Astrocyte of the hippocampus (primary cell): ENCODE data around the gene LMBRD1.
A peak's percentile ranks its signal among the peaks of the same experiment; 100 is the strongest.
"Not testable (repeated sequence)": the region's sequence is repeated elsewhere in the genome, so short reads cannot be mapped to it uniquely, and the experiment has no call there.

ENCODE experiments used
- DNase-seq: peaks from one replicate; pipeline ENCODE4 v3.0.0; 2011; ENCODE audit warnings: low read depth, low spot score

The LMBRD1 gene

DNA sequence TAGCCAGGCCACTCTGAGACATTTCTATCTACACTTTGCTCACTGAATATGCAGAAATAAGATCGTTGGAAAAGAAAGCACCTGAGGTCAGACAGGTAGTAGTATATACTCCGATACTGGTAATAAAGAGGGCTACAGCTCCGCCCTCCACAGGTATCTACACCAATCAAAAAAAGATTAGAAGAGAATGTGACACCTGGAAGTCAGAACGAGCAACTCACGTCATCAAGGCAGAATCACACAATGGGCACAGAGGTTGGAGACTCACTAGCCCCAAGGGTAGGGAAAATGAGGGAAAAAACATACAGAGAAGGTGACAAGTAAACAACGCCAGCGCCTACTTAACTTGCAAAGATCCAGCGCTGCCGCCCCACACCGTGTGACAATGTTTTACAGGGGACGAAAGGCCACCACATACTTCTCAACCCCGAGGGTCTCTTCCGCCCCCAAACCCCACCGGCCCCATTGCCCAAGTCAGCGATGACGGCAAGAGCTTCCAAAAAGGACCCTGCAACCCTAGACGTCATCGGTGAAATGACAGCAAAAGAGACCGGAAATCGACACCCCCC, 653 bp downstream of the LMBRD1 start:
- peak; percentile 66 for DNase-seq

DNA sequence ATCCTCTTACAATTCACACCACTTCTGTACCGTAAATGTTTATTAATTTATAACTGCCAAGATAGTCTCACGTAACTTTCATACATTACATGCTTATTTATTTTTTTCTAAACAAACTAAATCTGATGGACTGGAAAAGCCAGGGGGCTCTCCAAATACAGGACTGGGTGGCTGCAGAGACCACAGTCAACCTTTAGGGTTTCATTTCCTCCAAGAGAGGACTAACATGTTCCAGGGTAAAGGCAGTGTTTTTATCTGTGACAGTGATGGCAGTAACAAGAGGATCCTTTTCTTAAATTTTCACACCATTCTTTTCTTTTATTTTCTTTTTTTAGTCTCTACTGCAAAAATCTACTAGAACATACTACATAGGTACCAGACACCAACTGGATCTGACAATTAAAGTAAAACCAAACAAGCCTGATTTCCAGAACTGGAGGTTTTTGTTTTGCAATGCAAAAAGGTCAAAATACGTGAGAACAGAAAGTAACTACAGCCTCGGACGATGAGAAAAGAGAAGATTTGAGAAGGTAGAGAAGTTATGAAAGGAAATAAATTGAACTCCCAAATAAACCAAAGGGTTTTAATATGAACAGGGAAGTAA, 1.2 kb downstream of the LMBRD1 start:
- DNase-seq: no peak

DNA sequence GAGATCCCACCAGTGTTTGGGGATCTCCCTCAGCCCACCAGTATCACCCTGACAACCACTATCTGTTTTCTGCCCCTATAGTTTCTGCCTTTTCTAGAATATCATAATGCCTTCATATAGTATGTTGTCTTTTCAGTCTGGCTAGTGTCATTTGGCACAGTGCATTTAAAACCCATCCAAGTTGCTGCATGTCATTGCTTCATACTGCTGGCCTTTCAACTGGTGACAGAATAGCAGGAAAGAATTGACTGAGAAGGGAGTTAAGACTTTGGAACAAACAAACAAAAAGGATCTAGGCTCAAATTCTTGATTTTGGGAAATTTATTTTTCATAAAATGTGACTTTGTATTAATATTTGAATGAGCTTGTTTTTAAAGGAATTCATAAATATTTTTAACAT, 4.5 kb downstream of the LMBRD1 start:
- no peak for DNase-seq

DNA sequence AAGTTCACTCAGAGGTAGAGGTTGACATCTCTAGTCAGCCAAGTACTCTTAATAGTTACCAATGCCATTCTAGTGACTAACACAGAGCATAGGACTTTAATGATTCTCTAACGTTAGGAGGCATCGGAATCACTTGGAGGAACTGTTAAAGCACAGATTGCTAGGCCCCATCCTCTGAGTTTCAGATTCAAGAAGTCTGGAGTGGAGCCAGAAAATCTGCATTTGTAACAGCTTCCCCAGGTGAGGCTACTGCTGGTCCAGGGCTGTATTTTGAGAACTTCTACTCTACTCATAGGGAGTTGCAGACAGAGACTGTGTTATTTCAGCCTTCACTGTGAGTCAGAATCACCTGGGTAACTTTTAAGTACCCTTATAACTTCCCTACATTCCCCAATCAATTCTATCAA, 5.7 kb downstream of the LMBRD1 start:
- peak; percentile 13 for DNase-seq

DNA sequence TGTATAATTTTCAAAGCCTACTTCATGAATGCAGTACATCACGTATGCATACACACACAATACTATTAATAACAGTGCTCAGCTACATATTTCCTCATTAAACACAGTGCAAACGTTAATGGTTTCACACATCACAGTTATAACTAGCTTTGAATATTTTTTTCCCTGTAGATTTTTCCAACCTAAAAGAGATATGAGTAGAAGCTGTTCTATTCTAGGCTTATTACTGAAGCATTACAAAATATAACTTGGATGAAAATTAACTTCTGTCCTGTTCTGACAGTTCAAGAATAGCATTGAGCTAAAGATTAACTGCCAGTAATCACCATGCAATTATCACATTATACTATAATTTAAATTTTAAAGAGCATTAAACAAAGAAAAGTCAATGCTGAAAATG, 6.2 kb downstream of the LMBRD1 start:
- DNase-seq: no peak

DNA sequence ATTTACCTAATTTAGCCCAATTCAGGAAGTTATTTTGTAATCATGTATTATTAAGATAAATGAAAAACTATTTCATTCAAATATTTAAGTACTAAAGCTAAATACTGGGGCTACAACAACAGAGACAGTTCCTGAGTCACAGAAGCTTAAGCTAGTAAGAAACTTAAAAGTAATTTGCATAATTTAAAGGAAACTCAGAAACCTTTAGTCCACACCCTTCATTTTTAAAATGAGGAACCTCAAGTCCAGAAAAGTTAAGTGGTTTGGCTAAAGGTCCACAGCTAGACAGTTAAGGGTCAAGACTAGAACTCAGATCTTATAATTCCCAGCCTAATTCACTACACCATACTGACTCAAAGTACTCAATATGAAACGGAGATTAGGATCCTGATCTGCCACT, 7.2 kb downstream of the LMBRD1 start:
- DNase-seq: no peak

DNA sequence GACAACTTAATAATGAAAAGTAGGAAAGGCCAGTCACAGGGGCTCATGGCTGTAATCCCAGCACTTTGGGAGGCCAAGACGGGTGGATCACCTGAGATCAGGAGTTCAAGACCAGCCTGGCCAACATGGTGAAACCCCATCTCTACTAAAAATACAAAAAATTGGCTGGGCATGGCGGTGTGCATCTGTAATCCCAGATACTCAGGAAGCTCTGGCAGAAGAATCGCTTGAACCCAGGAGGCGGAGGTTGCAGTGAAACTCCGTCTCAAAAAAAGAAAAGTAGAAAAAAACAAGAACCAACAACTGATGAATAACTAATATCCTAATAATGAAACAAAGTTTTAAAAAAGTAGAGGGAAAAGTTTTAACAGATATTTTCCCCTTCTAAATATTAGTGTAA, 9.4 kb downstream of the LMBRD1 start:
- DNase-seq: not testable (repeated sequence)

DNA sequence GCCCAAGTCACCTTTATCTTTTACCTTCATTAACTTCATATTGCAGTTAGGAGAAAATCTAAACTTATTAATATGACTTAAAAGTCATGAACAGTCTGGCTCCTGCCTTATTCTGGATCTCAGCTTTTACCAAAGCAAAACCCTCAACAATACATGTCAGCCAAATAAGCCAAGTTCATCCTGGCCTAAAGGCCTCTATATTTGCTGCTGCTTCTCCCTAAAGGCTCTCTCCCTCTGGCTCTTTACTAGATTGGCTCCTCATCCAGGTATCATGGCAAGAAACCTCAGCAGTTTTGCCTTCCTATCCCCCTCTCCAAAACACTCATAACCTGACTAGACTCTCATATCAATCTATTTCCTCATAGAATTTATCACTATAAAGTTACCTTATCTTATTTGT, 11.1 kb downstream of the LMBRD1 start:
- no peak for DNase-seq

DNA sequence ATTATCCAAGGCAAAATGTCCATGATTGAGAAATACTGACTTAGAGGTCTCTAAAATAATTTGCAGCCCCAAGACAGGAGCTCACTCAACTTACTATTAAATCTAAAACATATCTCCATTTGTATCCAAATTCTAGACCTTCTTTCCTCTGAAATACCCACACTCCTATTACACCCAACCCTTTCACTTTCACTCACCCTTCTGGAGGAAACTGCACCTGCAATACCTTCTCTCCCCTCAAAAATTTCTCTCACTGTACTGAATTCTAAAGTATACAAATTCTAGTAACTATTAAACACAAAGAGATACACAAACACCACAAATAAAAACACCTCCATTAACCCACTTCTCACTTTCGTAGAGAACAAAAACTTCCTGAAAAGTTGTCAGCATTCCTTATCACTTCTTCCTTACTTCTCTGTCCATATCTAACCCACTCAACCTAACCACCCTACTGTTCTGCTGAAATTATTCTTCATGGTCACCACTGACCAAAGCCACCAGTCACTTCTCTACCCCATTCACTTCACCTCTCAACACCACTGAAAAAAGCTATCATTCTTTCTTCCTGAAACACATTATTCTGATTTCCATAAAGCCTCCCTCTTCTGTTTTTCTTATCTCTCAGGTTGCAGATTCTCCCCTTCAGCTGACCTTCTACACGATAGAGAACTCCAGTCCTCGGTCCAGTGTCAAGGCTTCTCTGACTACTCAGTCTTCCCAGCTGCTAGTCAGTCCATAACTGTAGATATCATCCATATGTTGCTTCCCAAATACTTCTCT, 12.0 kb downstream of the LMBRD1 start:
- DNase-seq: no peak

DNA sequence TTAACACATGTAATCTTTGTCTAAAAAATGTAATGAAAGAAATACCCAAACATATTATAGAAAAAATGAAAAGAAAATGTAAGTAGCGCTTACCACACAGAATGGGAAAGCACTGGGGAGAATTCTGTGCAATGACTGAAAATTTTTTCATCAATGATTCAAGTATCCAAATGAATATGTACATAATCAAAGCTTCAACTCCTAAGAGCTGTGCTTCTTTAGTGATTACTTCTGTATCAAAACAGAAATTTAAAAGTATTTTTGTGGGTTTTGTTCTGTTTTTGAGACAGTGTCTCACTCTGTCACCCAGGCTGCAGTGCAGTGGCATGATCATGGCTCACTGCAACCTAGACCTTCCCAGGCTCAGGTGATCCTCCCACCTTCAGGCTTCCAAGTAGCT, 13.7 kb downstream of the LMBRD1 start:
- no peak for DNase-seq

DNA sequence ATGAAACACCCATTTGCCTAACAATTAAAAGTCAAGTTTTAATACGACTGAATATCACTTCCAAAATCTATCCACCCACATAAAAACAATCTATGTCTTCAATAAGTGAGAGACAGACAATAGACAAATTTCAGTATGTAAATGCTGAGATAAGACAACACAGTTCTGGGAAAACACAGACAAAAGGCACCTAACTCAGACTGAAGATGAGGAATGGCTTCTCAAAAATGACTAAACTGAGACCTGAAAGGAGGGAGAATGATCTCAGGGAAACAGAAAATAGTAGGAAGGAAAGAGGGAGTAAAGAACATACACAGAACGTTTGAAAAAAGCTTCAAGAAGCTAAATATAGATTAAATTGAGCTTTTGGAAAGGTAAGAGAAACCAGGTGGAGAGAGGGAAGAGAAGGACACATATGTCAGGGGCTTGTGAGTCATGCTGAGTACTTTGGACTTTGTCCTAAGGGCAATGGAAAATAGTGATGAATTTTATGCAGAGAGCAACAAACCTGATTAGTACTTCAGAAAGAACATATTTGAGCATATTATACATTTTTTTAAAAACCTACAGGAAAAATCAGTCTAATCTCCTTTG, 16.1 kb downstream of the LMBRD1 start:
- DNase-seq: no peak

DNA sequence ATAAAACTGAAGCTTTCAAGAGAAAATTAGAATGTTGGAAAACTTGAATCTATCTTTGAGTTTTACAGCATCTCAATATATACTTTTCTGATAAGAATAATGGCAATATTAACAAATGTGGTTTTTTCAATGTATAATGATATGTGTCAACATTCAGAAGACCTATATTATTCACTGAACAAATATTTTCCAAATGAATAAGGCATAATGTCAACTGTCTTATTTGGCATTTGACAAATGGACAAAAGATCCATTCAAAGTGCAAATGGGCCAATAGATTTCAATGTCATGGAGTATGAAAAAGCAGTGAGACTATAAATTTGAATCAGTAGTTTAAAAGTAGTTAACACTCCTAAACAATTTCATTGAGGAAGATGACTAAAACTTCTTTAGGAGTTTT, 20.9 kb downstream of the LMBRD1 start:
- no peak for DNase-seq

DNA sequence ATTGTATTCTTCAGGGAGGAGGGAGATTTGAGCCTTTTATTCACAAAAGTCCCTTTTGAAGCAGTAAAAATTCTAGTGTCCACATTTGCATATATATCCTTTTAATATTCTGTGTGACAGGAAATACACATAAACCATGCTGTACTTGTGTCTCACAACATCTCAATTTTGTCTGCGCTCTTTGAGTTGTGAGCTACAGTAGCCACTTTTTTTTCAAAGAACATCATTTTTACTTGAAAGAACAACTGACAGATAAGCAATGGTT, 21.3 kb downstream of the LMBRD1 start:
- DNase-seq: no peak

DNA sequence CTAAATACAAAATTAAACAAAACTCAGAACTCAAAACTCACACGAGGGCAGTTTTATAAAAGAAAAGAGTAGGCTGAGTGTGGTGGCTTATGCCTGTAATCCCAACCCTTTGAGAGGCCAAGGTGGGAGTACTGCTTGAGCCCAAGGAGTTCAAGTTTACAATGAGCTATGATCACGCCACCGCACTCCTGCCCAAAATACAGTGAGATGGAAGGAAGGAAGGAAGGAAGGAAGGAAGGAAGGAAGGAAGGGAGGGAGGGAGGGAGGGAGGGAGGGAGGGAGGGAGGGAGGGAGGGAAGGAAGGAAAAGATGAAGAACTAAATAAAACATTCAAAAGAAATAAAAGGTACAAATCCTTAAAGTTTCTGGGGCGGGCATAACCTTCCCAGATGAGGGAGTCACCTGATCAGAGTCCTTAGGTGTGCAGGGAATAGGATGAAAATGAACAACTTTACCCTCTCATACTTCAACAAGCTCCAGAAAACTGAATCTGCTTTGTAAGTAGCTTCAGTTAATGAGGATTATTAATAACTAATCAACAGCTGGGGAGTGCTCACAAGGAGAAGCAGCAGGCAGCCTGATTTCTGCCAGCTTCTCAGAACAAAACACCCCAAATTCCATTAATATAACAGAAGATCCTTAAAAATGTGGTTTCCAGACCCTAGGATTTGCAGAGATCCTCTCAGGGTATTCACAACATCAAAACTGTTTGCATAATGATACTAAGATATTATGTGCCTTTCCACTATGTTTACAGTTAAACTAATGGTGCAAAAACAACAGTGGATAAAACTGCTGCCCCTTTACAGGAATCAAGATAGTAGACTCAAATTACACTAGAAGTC, 21.8 kb downstream of the LMBRD1 start:
- DNase-seq: no peak

DNA sequence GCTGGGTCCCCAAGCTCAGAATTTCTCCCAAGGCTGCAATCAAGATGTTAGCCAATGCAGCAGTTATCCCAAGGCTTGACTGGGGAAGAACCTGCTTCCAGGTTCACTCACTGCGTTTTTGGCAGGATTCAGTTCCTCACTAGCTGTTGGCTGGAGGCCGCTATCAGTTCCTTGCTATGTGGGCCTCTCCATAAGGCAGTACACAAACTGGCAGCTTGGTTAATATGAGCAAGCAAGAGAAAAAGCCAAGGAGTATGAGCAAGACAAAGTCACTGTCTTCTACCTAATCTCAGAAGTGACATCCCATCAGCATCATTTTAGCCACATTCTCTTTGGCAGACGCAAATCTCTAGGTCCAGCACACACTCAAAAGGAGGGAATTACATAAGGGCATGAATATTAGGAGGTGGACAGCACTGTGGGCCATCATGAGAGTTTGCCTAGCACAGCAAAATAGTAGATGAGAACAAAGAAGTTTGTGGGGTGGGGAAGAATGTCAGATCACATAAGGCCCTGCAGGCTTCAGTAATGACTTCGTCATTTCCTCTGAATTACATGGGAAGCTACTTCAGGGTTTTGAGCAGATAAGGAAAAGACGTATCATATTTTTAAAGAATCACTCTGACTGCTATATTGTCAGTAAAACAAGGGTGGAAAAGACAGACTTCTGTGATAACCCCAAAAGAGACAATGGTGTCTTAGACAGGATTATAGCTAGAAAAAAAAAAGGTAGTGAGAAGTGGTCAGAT, 25.5 kb downstream of the LMBRD1 start:
- no peak for DNase-seq

DNA sequence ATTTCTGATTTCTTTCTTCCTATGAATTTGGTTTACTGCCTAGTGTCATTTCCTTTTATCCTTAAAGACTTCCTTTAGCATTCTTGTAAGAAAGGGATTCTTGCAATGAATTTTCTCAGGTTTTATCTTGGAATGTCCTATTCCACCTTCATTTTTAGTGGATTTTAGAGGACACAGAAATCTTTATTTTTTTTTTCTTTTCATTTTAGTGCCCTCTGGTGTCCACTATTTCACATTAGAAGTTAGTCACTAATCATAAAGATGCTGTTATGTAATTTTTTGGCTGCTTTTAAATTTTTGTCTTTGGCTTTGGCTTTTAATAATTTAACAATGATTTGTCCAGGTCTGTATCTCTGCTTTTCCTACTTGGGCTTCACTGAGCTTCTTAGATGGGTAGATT, 28.1 kb downstream of the LMBRD1 start:
- DNase-seq: no peak

DNA sequence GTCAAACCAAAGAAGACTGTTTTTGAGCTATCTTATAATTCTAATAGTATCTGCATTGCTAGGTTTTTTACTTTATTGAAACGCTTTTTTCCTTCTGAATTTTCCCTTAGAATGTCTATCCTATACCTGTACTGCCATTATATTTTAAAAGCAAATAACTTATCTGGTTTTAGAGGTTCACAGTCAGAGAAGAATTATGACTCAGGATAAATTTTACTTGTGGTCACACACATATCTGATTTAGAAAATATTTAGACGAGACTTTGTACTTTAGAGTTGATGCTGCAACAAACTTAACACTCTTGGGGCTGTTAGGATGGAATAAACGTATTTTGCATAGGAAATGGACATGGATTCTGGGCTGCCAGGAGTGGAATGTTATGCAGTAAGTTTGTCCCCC, 33.0 kb downstream of the LMBRD1 start:
- DNase-seq: no peak

DNA sequence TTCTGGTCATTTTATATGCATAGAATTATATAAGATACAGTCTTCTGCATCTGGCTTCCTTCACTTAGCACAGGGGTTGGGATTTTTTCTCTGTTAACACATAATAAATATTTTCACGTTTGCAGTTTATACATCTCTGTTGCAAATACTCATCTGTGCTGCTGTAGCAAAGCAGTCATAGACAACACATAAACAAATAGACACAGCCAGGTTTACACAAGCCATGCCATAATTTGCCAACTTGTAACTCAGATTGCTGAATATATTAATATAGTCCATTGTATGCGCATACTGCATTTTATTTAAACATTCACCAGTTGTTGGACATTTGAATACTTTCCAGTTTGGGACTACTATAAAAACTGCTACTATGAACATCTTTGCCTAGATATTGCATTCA, 35.0 kb downstream of the LMBRD1 start:
- no peak for DNase-seq

DNA sequence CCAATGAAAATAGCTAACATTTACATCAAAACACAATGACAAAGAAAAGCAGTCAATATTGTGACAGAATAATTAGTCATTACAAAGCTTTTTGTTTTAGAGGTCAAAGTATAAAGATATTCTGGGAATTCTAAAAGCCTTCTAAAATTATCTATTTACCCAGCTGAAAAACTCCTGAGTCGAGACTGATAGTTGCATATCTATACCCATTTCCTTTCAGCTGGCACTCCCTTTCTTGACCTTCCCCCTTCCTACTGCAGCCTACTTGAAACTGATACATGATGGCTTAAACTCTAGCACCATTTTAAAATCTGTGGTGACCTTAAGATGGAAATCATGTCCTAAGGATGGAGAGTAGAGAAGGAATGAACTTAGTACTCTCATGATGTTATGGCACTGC, 38.6 kb downstream of the LMBRD1 start:
- DNase-seq: no peak

DNA sequence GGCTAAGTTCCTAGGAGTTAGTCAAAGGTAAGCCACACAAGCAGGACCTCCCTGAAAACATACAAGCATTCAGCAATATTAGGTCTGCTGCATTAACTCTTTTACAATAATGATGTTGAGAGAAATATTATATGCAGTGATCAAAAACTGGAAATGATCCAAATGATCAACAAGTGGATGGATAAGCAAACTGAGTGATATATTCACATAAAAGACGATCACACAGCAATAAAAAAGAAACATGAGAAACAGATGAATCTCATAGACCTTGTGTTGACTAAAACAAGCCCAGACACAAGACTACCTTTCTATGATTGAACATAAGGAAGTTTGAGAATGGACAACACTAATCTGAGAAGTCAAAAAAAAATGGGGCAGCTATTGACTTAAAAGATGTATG, 39.9 kb downstream of the LMBRD1 start:
- no peak for DNase-seq

DNA sequence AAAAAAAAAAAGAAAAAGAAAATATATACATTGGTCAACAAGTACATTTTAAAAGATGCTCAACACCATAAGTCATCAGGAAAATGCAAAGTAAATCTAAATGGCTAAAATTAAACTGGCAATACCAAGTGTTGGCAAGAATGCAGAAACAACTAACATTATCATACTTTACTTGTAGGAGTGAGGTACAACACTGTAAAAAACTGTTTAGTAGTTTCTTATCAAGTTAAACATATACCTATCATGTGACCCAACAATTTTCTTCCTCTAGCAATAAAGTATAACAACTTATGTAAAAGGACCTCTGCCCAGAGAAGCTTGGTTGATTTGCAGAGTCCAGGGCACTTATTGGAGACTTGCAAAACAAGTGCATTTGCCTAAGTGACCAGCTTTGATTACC, 40.4 kb downstream of the LMBRD1 start:
- DNase-seq: no peak

DNA sequence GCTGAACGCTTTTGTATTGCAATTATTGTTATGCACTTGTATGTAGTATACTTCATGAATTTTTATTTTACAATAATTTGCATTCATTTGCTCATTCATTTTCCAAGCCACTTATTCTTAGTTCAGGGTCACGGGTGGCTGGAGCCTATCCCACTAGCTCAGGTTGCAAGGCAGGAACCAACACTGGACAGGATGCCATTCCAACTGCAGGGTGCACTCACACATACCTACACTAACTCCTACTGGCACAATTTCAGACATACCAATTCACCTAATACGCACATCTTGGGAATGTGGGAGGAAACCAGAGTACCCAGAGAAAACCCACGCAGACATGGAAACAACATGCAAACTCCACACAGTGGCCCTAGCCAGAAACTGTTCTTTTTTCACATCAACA, 61.8 kb downstream of the LMBRD1 start:
- DNase-seq: peak; percentile 22
